HFF-Myc (cell line): ENCODE measurements around the gene TCIRG1.

Source experiments
- DNase-seq: peaks from one replicate; pipeline ENCODE4 v3.0.0-alpha.2; 2011; ENCODE audit warnings: low read depth; ENCODE audit errors: extremely low read depth
- H3K4me3 ChIP-seq: replicated peaks from 2 replicates; pipeline ENCODE4 v1.5.1; 2011; ENCODE audit warnings: low read depth, mild to moderate bottlenecking, control low read depth, low read length
- TF ChIP-seq, protein P1 (sequence below): IDR thresholded peaks from 2 replicates; pipeline ENCODE4 v1.5.1; 2012; ENCODE audit warnings: mild to moderate bottlenecking, low read depth, low read length, control low read depth; ENCODE audit errors: missing control alignments

The TCIRG1 gene

DNA sequence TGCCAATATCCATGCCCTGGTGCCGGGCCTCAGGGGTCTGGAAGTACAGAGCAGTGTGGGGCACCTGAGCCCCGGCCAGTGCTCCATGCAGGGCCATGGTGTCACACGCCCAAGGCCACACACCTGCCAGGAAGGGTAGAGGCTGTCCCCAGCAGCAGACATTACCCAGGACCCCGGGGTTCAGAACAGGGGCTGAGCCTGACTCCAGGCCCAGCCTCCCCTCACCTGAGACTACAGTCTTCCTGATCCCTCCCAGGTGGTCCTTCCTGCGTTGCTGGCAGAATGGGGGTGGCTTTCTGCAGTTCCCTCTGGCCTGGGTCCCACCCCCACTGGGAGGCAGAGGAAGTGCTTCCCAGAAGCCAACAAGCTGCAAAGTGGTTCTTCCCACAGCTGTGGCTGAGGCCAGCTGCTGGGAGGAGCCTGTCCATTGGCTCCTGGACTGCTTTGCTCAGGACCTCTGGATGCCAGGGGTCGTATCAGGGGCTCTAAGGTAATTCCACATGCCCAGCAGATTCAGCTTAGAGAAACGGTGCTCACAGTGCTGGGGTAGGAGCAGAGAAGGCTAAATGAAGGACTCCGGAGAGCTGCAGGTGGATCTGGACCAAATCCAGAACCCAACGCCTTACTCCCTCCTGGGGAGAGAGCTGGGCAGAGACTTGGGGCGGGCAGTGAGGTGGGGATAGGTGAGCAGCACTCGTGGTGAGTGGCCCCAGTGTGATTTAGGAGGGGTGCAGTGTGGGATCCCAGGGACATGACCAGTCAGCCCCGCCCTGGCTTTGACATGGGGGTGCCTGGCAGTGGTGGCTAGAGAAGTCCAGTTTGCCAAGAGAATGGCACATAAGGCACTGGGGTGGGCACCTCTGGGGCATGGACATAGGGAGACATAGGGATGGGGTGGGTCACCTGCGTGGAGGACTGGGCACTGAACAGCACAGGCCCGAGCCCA, 12.6 kb downstream of the TCIRG1 start:
- H3K4me3 ChIP-seq, result no peak overlapping the region
- TF ChIP-seq, protein P1, sequence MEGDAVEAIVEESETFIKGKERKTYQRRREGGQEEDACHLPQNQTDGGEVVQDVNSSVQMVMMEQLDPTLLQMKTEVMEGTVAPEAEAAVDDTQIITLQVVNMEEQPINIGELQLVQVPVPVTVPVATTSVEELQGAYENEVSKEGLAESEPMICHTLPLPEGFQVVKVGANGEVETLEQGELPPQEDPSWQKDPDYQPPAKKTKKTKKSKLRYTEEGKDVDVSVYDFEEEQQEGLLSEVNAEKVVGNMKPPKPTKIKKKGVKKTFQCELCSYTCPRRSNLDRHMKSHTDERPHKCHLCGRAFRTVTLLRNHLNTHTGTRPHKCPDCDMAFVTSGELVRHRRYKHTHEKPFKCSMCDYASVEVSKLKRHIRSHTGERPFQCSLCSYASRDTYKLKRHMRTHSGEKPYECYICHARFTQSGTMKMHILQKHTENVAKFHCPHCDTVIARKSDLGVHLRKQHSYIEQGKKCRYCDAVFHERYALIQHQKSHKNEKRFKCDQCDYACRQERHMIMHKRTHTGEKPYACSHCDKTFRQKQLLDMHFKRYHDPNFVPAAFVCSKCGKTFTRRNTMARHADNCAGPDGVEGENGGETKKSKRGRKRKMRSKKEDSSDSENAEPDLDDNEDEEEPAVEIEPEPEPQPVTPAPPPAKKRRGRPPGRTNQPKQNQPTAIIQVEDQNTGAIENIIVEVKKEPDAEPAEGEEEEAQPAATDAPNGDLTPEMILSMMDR, result no peak
- no peak for DNase-seq

- no peak for DNase-seq
- TF ChIP-seq, protein P1, result no peak
- H3K4me3 ChIP-seq, result no peak overlapping the region
Observed at GRCh38 chr11:68052137-68052873, 13.5 kb downstream of the TCIRG1 start.

GRCh38 chr11:68053117-68053516, 14.3 kb downstream of the TCIRG1 start:
- DNase-seq, result no peak
- TF ChIP-seq, protein P1, result no peak
- no peak overlapping the region for H3K4me3 ChIP-seq

DNA sequence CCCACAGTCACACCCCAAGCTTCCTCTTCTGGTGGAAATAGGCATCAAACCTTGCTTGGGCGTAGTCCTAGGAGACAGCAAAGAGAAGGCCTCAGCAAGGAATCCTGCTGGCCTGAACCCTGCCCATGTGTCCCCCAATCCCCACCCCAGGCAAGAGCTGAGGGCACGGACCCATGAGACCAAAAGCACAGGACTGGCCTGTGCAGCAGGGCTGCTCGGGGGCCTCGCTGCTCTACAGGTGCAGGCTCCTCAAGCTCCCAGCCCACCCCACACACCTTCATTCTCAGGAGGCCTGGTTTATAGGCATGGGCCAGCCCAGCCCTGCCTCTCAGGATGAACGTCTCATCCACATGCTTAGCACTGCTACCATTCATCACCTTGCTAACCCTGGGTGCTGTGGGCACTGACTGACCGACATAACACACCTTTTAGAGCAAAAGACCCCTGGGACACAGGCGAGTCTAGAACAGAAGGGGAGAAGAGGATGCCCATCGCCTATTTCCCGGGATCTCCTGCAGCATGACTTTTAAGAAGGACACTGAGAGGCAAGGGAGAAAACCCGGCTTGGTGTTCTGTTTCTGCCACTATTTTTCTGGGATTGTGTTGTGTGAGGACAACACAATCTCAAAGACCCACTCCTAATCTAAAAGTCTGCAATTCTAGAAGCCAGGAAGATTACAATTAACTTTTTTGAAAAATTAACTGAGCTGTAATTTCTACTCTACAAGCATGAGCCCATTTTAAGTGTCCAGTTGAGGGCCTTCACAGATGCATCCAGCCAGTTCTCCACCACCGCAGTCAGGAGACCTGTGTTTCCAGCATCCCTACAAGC, 15.4 kb downstream of the TCIRG1 start:
- TF ChIP-seq, protein P1, result no peak
- DNase-seq, result no peak
- H3K4me3 ChIP-seq, result no peak overlapping the region

GRCh38 chr11:68056317-68057285, 17.8 kb downstream of the TCIRG1 start:
- DNase-seq, result no peak
- no peak overlapping the region for H3K4me3 ChIP-seq
- TF ChIP-seq, protein P1, result no peak
